SK-N-SH treated with all-trans-retinoic acid at 6 μM for 48 hours (cell line): ENCODE results near the gene WDSUB1.

Experiments used
- ESRRG ChIP-seq: fragments of 250-450 bp; sonication (Bioruptor Pico); IDR thresholded peaks from 2 replicates; pipeline ENCODE4 v1.6.1; 2021; ENCODE audit warnings: mild to moderate bottlenecking
- SNAI2 ChIP-seq: fragments of 250-450 bp; sonication (Bioruptor Pico); IDR thresholded peaks from 2 replicates; pipeline ENCODE4 v1.5.0; 2020; ENCODE audit warnings: mild to moderate bottlenecking, moderate library complexity
- ZNF565 ChIP-seq: fragments of 450-650 bp; formaldehyde crosslinking; conservative IDR thresholded peaks from 2 replicates; pipeline ENCODE4 v1.5.0; 2020; ENCODE audit warnings: low read depth, mild to moderate bottlenecking, moderate library complexity
- TF ChIP-seq, protein P1 (sequence below): fragments of 250-450 bp; sonication (Bioruptor Pico); IDR thresholded peaks from 2 replicates; pipeline ENCODE4 v1.8.0; 2020; ENCODE audit warnings: mild to moderate bottlenecking, moderate library complexity, borderline replicate concordance
- TF ChIP-seq, protein P2 (sequence below): fragments of 250-450 bp; sonication (Bioruptor Pico); IDR thresholded peaks from 2 replicates; pipeline ENCODE4 v1.5.1; 2020; ENCODE audit warnings: low read depth, mild to moderate bottlenecking, moderate library complexity

DNA sequence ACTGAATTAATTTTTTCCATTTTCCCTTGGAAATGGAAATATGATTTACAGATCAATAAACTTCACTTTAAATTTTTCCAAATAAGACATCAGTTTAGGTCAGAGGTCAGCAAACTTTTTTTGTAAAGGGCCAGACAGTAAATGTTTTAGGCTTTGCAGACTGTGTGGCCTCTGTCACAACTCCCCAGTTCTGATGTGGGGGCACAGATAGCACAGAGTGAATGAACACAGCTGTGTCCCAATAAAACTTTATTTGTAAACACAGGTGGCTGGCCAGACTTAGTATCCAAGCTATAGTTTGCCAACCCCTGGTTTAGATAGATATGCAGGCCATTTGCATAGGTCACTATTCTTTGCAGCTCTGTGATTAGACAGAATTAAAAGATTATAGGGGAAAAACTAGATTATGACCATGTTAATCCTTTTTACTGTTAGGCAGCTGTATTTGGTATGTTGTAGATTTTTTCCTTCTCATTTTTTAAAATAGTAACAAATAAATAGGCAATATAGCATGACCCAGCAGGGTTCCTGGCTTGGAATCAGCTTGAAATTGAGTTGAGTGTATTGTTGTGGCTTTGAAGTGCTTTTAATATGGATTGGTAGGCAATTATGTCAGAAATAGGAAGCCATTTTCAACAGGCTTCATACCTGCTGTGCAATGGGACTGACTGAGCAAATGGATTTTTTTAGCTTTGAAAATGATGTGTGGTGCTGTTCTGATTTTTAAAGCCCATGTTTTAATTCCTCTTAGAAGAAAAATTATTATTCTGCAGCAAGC, 59.7 kb downstream of the WDSUB1 start:
- TF ChIP-seq, protein P1, sequence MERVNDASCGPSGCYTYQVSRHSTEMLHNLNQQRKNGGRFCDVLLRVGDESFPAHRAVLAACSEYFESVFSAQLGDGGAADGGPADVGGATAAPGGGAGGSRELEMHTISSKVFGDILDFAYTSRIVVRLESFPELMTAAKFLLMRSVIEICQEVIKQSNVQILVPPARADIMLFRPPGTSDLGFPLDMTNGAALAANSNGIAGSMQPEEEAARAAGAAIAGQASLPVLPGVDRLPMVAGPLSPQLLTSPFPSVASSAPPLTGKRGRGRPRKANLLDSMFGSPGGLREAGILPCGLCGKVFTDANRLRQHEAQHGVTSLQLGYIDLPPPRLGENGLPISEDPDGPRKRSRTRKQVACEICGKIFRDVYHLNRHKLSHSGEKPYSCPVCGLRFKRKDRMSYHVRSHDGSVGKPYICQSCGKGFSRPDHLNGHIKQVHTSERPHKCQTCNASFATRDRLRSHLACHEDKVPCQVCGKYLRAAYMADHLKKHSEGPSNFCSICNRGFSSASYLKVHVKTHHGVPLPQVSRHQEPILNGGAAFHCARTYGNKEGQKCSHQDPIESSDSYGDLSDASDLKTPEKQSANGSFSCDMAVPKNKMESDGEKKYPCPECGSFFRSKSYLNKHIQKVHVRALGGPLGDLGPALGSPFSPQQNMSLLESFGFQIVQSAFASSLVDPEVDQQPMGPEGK: no peak
- TF ChIP-seq ZNF565 (CRISPR knock-in tag): no peak
- TF ChIP-seq SNAI2 (CRISPR knock-in tag): no peak
- TF ChIP-seq, protein P2, sequence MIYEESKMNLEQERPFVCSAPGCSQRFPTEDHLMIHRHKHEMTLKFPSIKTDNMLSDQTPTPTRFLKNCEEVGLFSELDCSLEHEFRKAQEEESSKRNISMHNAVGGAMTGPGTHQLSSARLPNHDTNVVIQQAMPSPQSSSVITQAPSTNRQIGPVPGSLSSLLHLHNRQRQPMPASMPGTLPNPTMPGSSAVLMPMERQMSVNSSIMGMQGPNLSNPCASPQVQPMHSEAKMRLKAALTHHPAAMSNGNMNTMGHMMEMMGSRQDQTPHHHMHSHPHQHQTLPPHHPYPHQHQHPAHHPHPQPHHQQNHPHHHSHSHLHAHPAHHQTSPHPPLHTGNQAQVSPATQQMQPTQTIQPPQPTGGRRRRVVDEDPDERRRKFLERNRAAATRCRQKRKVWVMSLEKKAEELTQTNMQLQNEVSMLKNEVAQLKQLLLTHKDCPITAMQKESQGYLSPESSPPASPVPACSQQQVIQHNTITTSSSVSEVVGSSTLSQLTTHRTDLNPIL (CRISPR knock-in tag): no peak
- no peak for TF ChIP-seq ESRRG (CRISPR knock-in tag)
